ENCODE measurements around the gene MANBA. TPM values are rescaled to one million over a fixed set of nuclear protein-coding genes. Genes with fewer than 3 reads are reported as not detected.

The MANBA gene
- total RNA-seq, 1 donor from 2014 or later = 48.9 TPM

GRCh38 chr4:102594000-102594399 is 166.8 kb downstream of the MANBA start:
- Mint-ChIP-seq H3K4me1 (ENCODE audit: low read depth) (no peaks in the 10 kb centered on the region), H3K27me3 (no peaks in the 10 kb centered on the region), H3K27ac (no peak overlapping the region), H3K36me3 (ENCODE audit: insufficient read depth) (peaks cover 36% of the 10 kb centered on the region), H3K4me3 (ENCODE audit: low read depth) (no peak overlapping the region), H3K9me3 (ENCODE audit: low read depth) (peaks cover 4% of the 10 kb centered on the region)
- DNase-seq (ENCODE audit: low spot score, unreplicated experiment) = no peak
- TF ChIP-seq CTCF (IDR thresholded peaks at IDR 0.05; ENCODE audit: unreplicated experiment) = no peak

- no peak for DNase-seq (ENCODE audit: low spot score, unreplicated experiment)
- H3K9me3 Mint-ChIP-seq (ENCODE audit: low read depth) = peaks cover 4% of the 10 kb centered on the region
- no peak for TF ChIP-seq CTCF (IDR thresholded peaks at IDR 0.05; ENCODE audit: unreplicated experiment)
- no peaks in the 10 kb centered on the region for H3K27me3 Mint-ChIP-seq
- H3K36me3 Mint-ChIP-seq (ENCODE audit: insufficient read depth) = peaks cover 36% of the 10 kb centered on the region
- H3K27ac Mint-ChIP-seq = no peak overlapping the region
- no peak overlapping the region for H3K4me3 Mint-ChIP-seq (ENCODE audit: low read depth)
- no peaks in the 10 kb centered on the region for H3K4me1 Mint-ChIP-seq (ENCODE audit: low read depth)
Measured at GRCh38 chr4:102593147-102593546, 167.6 kb downstream of the MANBA start.

- no peak overlapping the region for H3K4me3 Mint-ChIP-seq (ENCODE audit: low read depth)
- H3K9me3 Mint-ChIP-seq (ENCODE audit: low read depth) = peaks cover 4% of the 10 kb centered on the region
- H3K4me1 Mint-ChIP-seq (ENCODE audit: low read depth) = no peaks in the 10 kb centered on the region
- TF ChIP-seq CTCF (IDR thresholded peaks at IDR 0.05; ENCODE audit: unreplicated experiment) = no peak
- DNase-seq (ENCODE audit: low spot score, unreplicated experiment) = no peak
- no peaks in the 10 kb centered on the region for H3K27me3 Mint-ChIP-seq
- peaks cover 36% of the 10 kb centered on the region for H3K36me3 Mint-ChIP-seq (ENCODE audit: insufficient read depth)
- H3K27ac Mint-ChIP-seq = no peak overlapping the region
Measured at GRCh38 chr4:102592256-102592655, 168.5 kb downstream of the MANBA start.

GRCh38 chr4:102589743-102590142 is 171.0 kb downstream of the MANBA start:
- Mint-ChIP-seq H3K36me3 (ENCODE audit: insufficient read depth) (peaks cover 32% of the 10 kb centered on the region), H3K27me3 (no peaks in the 10 kb centered on the region), H3K4me3 (ENCODE audit: low read depth) (no peak overlapping the region), H3K27ac (peak overlapping the region; percentile 47), H3K9me3 (ENCODE audit: low read depth) (peaks cover 4% of the 10 kb centered on the region), H3K4me1 (ENCODE audit: low read depth) (no peaks in the 10 kb centered on the region)
- TF ChIP-seq CTCF (IDR thresholded peaks at IDR 0.05; ENCODE audit: unreplicated experiment) = no peak
- DNase-seq (ENCODE audit: low spot score, unreplicated experiment) = no peak

GRCh38 chr4:102586644-102587021 is 174.1 kb downstream of the MANBA start:
- peaks cover 3% of the 10 kb centered on the region for H3K9me3 Mint-ChIP-seq (ENCODE audit: low read depth)
- H3K36me3 Mint-ChIP-seq (ENCODE audit: insufficient read depth) = peaks cover 29% of the 10 kb centered on the region
- H3K4me1 Mint-ChIP-seq (ENCODE audit: low read depth) = no peaks in the 10 kb centered on the region
- no peaks in the 10 kb centered on the region for H3K27me3 Mint-ChIP-seq
- no peak for DNase-seq (ENCODE audit: low spot score, unreplicated experiment)
- no peak overlapping the region for H3K4me3 Mint-ChIP-seq (ENCODE audit: low read depth)
- TF ChIP-seq CTCF (IDR thresholded peaks at IDR 0.05; ENCODE audit: unreplicated experiment) = no peak
- H3K27ac Mint-ChIP-seq = no peak overlapping the region
